IMR-90 (cell line): ENCODE data around the gene DCUN1D3. TPM values are rescaled to one million over a fixed set of nuclear protein-coding genes. Genes with fewer than 3 reads are reported as not detected.
A peak's percentile ranks its signal among the peaks of the same experiment; 100 is the strongest.
"Not testable (repeated sequence)": the region's sequence is repeated elsewhere in the genome, so short reads cannot be mapped to it uniquely, and the experiment has no call there.

Experiments
- ATAC-seq: fragments of 200-7000 bp; cut with Tn5 transposase; 2 replicates; pipeline ENCODE4 v1.9.1; 2020; ENCODE audit warnings: low read depth, mild to moderate bottlenecking, moderate library complexity
- BruUV-seq: library from RNA; stranded (reverse); fragments of 400-500 nt; replicated peaks from 2 replicates; lab custom pipeline; 2021; lab: Mats Ljungman, UMichigan
- CTCF ChIA-PET: fragments of 300-600 bp; formaldehyde crosslinking; extraction: SDS; loops from one replicate; lab custom pipeline; 2021; ENCODE audit warnings: antibody characterized with exemption; lab: Yijun Ruan, JAX
- POLR2A ChIA-PET: fragments of 300-600 bp; sonication (Branson Sonifier 250); formaldehyde crosslinking; loops from one replicate; lab custom pipeline; 2022; ENCODE audit warnings: antibody characterized with exemption; ENCODE audit not compliant: unreplicated experiment; lab: Charles Lee
- DNase-seq: peaks from one replicate; pipeline ENCODE4 v3.0.0; 2013
- H2AFZ ChIP-seq: replicated peaks from 2 replicates; pipeline ENCODE3; 2013; ENCODE audit warnings: low read length, mild to moderate bottlenecking; ENCODE audit not compliant: poor library complexity
- H2AK5ac ChIP-seq: 2 replicates; pipeline ENCODE4 v1.6.1; 2013; ENCODE audit warnings: low read depth, low read length, inconsistent platforms
- H2AK9ac ChIP-seq: replicated peaks from 2 replicates; pipeline ENCODE3; 2013; ENCODE audit warnings: mild to moderate bottlenecking, low read depth, low read length, moderate library complexity; ENCODE audit not compliant: poor library complexity
- H2BK120ac ChIP-seq: 2 replicates; pipeline ENCODE4 v1.6.1; 2013; ENCODE audit warnings: low read depth, low read length, inconsistent platforms
- H2BK15ac ChIP-seq: 3 replicates; pipeline ENCODE4 v1.6.1; 2013; ENCODE audit warnings: low read depth, low read length, inconsistent platforms
- H2BK20ac ChIP-seq: 2 replicates; pipeline ENCODE4 v1.6.1; 2013; ENCODE audit warnings: low read depth, mild to moderate bottlenecking, inconsistent platforms, low read length, moderate library complexity
- H2BK5ac ChIP-seq: 2 replicates; pipeline ENCODE4 v1.6.1; 2013; ENCODE audit warnings: mild to moderate bottlenecking, low read depth, low read length, inconsistent platforms; ENCODE audit not compliant: poor library complexity, severe bottlenecking
- H3K14ac ChIP-seq: replicated peaks from 2 replicates; pipeline ENCODE4 v1.6.1; 2013; ENCODE audit warnings: low read depth, low read length, inconsistent platforms
- H3K18ac ChIP-seq: 2 replicates; pipeline ENCODE4 v1.6.1; 2013; ENCODE audit warnings: low read depth, low read length, control low read depth
- H3K23ac ChIP-seq: 2 replicates; pipeline ENCODE4 v1.6.1; 2013; ENCODE audit warnings: low read depth, low read length, inconsistent platforms
- H3K27ac ChIP-seq: 2 replicates; pipeline ENCODE4 v1.5.1; 2013; ENCODE audit warnings: mild to moderate bottlenecking, control low read depth, low read length; ENCODE audit not compliant: insufficient read depth
- H3K27me3 ChIP-seq: 2 replicates; pipeline ENCODE4 v1.6.1; 2013; ENCODE audit warnings: low read length; ENCODE audit not compliant: control insufficient read depth, insufficient read depth
- H3K36me3 ChIP-seq: 2 replicates; pipeline ENCODE4 v1.6.1; 2013; ENCODE audit warnings: low read length, mixed read lengths; ENCODE audit not compliant: control insufficient read depth, insufficient read depth
- H3K4ac ChIP-seq: 2 replicates; pipeline ENCODE4 v1.6.1; 2013; ENCODE audit warnings: low read depth, low read length, inconsistent platforms
- H3K4me1 ChIP-seq: 2 replicates; pipeline ENCODE4 v1.6.1; 2013; ENCODE audit warnings: low read length, mixed read lengths; ENCODE audit not compliant: control insufficient read depth, insufficient read depth
- H3K4me2 ChIP-seq: 2 replicates; pipeline ENCODE4 v1.6.1; 2013; ENCODE audit warnings: low read depth, mild to moderate bottlenecking, control low read depth, low read length, moderate library complexity
- H3K4me3 ChIP-seq: 2 replicates; pipeline ENCODE4 v1.5.1; 2013; ENCODE audit warnings: low read depth, mild to moderate bottlenecking, control low read depth, low read length, moderate library complexity; ENCODE audit not compliant: insufficient read depth
- H3K56ac ChIP-seq: 2 replicates; pipeline ENCODE4 v1.6.1; 2013; ENCODE audit warnings: low read length, inconsistent platforms; ENCODE audit not compliant: insufficient read depth; ENCODE audit errors: extremely low read depth
- H3K79me1 ChIP-seq, 2 experiments: 2 replicates each; pipeline ENCODE4 v1.6.1; 2013; ENCODE audit warnings: low read length in 2 of 2, inconsistent platforms in 1 of 2, low read depth in 1 of 2
- H3K9ac ChIP-seq: 2 replicates; pipeline ENCODE4 v1.6.1; 2013; ENCODE audit warnings: low read depth, low read length, control low read depth
- H3K9me1 ChIP-seq: 2 replicates; pipeline ENCODE4 v1.6.1; 2013; ENCODE audit warnings: low read length, inconsistent platforms; ENCODE audit not compliant: insufficient read depth
- H3K9me3 ChIP-seq: 2 replicates; pipeline ENCODE4 v1.6.1; 2013; ENCODE audit warnings: low read length; ENCODE audit not compliant: control insufficient read depth, insufficient read depth
- H4K20me1 ChIP-seq: 2 replicates; pipeline ENCODE4 v1.6.1; 2013; ENCODE audit warnings: low read length, inconsistent platforms; ENCODE audit not compliant: insufficient read depth
- H4K5ac ChIP-seq: 2 replicates; pipeline ENCODE4 v1.6.1; 2013; ENCODE audit warnings: mild to moderate bottlenecking, low read depth, low read length, control low read depth
- H4K8ac ChIP-seq, 2 experiments: 2 replicates each; pipeline ENCODE4 v1.6.1; 2013; ENCODE audit warnings: low read depth in 2 of 2, low read length in 2 of 2, control low read depth in 1 of 2, inconsistent platforms in 1 of 2
- H4K91ac ChIP-seq: 2 replicates; pipeline ENCODE4 v1.6.1; 2013; ENCODE audit warnings: low read depth, low read length, inconsistent platforms; ENCODE audit not compliant: insufficient read depth
- FOS ChIP-seq: fragments of 150-350 bp; IDR thresholded peaks from 2 replicates; pipeline ENCODE4 v1.6.1; 2016; ENCODE audit warnings: low read depth, low read length
- SMC3 ChIP-seq: fragments of 150-350 bp; IDR thresholded peaks from 2 replicates; pipeline ENCODE4 v1.6.1; 2016; ENCODE audit warnings: low read depth, mild to moderate bottlenecking, antibody characterized with exemption, low read length, moderate library complexity
- WGBS, 2 experiments: methylation state at CpG; one replicate each; pipeline versions ENCODE4 v1.1.5 to v1.1.7; 2013; ENCODE audit warnings: missing lambda C conversion rate in 2 of 2; ENCODE audit not compliant: insufficient read length in 1 of 2; ENCODE audit errors: extremely low coverage in 2 of 2; 5-methylcytosine and 5-hydroxymethylcytosine counted together
- dilution Hi-C: fragments of 300-500 bp; cut with HindIII; formaldehyde crosslinking; loops from one replicate; pipeline ENCODE4 v1.14.3; 2018; ENCODE audit warnings: low sequenced_read_pairs; ENCODE audit not compliant: unreplicated experiment
- in situ Hi-C: fragments of 300-500 bp; cut with MboI; formaldehyde crosslinking; loops from 3 replicates; pipeline ENCODE4 v1.14.3; 2019; ENCODE audit warnings: low sequenced_read_pairs, inconsistent platforms, mixed read lengths
- intact Hi-C: fragments of 100-400 bp; cut with micrococcal nuclease; formaldehyde crosslinking; loops from 2 replicates; pipeline ENCODE4 v1.10.0; 2022
- polyA plus RNA-seq, 3 experiments: library from polyadenylated mRNA; depleted of rRNA; stranded (reverse); fragments of >200 nt; gene quantifications; 2 replicates each; pipeline ENCODE4 v1.2.3, GENCODE V29; 2012; ENCODE audit warnings: low replicate concordance in 1 of 3
- total RNA-seq: library from RNA; depleted of rRNA; stranded (reverse); fragments of >200 nt; gene quantifications from 2 replicates; pipeline ENCODE4 v1.2.3, GENCODE V29; 2012

DCUN1D3 gene
- total and polyA plus RNA-seq, 2 of the 4 experiments (the other 2 are of a cell fraction), result 8.1 to 42.3 TPM

DNA sequence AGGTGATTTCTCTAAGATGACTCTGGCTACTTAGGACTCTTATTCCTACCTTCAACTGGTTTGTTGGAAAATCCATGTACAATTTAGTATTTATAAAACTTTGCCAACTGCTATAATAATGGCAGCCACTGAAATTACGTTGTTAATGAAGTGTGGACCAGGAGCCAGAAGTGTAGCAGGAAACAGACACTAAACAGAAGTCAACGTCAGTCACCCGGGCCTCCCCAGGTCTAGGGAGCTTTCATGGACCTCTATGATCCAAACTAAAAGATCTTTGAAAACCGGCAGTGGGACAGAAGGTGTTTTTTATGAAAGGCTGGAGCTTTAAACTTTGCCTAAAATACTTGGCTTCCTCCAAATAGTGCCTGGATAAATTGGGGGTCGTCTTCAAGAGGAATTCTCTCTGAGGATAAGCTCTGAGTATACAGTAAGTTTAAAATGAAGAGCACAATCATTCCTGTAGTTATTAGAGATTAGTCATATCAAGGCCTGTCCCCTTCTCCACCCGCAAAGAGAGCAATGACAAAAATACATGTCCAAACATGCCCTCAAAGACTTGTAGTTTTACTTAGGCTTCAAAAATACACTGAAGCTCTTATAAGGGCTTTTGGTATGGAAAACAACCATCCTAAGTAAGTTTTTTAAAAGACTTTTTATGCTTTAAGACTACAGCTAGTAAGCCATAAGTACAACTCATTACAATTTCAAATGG is 34.6 kb downstream of the DCUN1D3 start:
- TF ChIP-seq FOS, result 0 out of 2 replicates have a peak, but pooled peaks have one; percentile 3
- TF ChIP-seq SMC3, result no peak
- Histone ChIP-seq H2AK5ac (peak overlapping the region; percentile 94), H3K23ac (peak overlapping the region; percentile 100), H2BK20ac (peak overlapping the region; percentile 100), H3K9ac (peak overlapping the region; percentile 1), H3K27ac (peak overlapping the region; percentile 99; the same call in 1 of the 2 replicates), H3K18ac (peak overlapping the region; percentile 59), H3K36me3 (peaks cover 14% of the 10 kb centered on the region), H3K27me3 (no peaks in the 10 kb centered on the region), H3K56ac (peak overlapping the region; percentile 98; the same call in 1 of the 2 replicates), H4K5ac (peak overlapping the region; percentile 46), H3K9me3 (no peaks in the 10 kb centered on the region), H3K9me1 (peaks cover 46% of the 10 kb centered on the region), H3K4ac (peak overlapping the region; percentile 99), H3K14ac (peak overlapping the region; percentile 100), H2AFZ (no peak overlapping the region), H3K4me2 (peak overlapping the region; percentile 47; the same call in 1 of the 2 replicates), H3K79me1 (peaks cover 41 to 89% of the 10 kb centered on the region in 2 experiments), H2BK120ac (peak overlapping the region; percentile 100), H4K91ac (peak overlapping the region; percentile 99), H4K20me1 (peaks cover 25% of the 10 kb centered on the region), H2BK5ac (peak overlapping the region; percentile 98), H2BK15ac (peak overlapping the region; percentile 90; the same call in 2 of the 3 replicates), H2AK9ac (peak overlapping the region; percentile 98), H3K4me1 (peaks cover 20% of the 10 kb centered on the region), H3K4me3 (no peak overlapping the region), H4K8ac (peak overlapping the region; percentile 6 to 99)
- no CpG with 5 or more reads among the region's 6 CpGs for WGBS, 2 experiments
- in situ Hi-C loops (no loop called here), dilution Hi-C loops (no loop called here), intact Hi-C loops (loop anchor here (2.0 kb wide), 1 partner anchor 19 kb away; no protein-coding TSS in a partner anchor)
- ATAC-seq (peak; percentile 55), DNase-seq (peak; percentile 64)
- ChIA-PET CTCF (interaction anchor here (0.5 to 1.1 kb wide), 4 partner anchors 9 to 256 kb away, joined by 3 to 4 read pairs (median 3); no protein-coding TSS in a partner anchor), POLR2A (no interaction called here)
- no TSS peak for BruUV-seq

DNA sequence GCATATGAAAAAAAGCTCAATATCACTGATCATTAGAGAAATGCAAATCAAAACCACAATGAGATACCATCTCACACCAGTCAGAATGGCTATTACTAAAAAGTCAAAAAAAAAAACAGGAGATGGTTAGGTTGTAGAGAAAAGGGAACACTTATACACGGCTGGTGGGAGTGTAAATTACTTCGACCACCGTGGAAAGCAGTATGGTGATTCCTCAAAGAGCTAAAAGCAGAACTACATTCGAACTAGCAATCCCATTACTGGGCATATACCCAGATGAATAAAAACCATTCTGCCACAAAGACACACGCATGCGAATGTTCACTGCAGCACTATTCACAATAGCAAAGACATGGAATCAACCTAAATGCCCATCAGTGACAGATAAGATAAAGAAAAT is 35.8 kb downstream of the DCUN1D3 start:
- H3K27me3 ChIP-seq, H3K4me2 ChIP-seq, DNase-seq, H2AFZ ChIP-seq, H2BK5ac ChIP-seq, H3K56ac ChIP-seq, H3K4me3 ChIP-seq, POLR2A ChIA-PET, in situ Hi-C loops, H3K27ac ChIP-seq, H2AK9ac ChIP-seq, BruUV-seq, intact Hi-C loops, H3K23ac ChIP-seq, dilution Hi-C loops, H4K5ac ChIP-seq, H3K9me3 ChIP-seq, H3K9ac ChIP-seq, ATAC-seq: not testable (repeated sequence)
- peak overlapping the region in 1 of 2 experiments; percentile 35; a peak in 1 of 4 replicates for H4K8ac ChIP-seq
- WGBS, 2 experiments, result no CpG with 5 or more reads among the region's 6 CpGs
- CTCF ChIA-PET, result interaction anchor here (1.0 kb wide), 1 partner anchor 12 kb away, joined by 3 read pairs; no protein-coding TSS in a partner anchor
- peaks cover 17% of the 10 kb centered on the region for H3K4me1 ChIP-seq
- H3K36me3 ChIP-seq, result peaks cover 21% of the 10 kb centered on the region
- 0 out of 2 replicates have a peak overlapping the region, but pooled peaks have one; percentile 16 for H3K14ac ChIP-seq
- H4K91ac ChIP-seq, result 0 out of 2 replicates have a peak overlapping the region, but pooled peaks have one; percentile 19
- peak overlapping the region; percentile 1; the same call in 1 of the 2 replicates for H2BK20ac ChIP-seq
- peak overlapping the region; percentile 28; the same call in 1 of the 2 replicates for H2AK5ac ChIP-seq
- H2BK15ac ChIP-seq, result 0 out of 3 replicates have a peak overlapping the region, but pooled peaks have one; percentile 85
- peak overlapping the region; percentile 24; the same call in 1 of the 2 replicates for H3K18ac ChIP-seq
- H3K79me1 ChIP-seq, result peaks cover 38 to 87% of the 10 kb centered on the region in 2 experiments
- peaks cover 14% of the 10 kb centered on the region for H4K20me1 ChIP-seq
- peaks cover 36% of the 10 kb centered on the region for H3K9me1 ChIP-seq
- peak overlapping the region; percentile 50; the same call in 1 of the 2 replicates for H3K4ac ChIP-seq
- H2BK120ac ChIP-seq, result peak overlapping the region; percentile 62
